GM15510 (cell line): Measurements from ENCODE around the gene ANXA1.

ENCODE experiments used
- POLR2A ChIP-seq: IDR thresholded peaks from 3 replicates; pipeline ENCODE4 v1.6.1; 2011; ENCODE audit warnings: borderline replicate concordance; ENCODE audit not compliant: insufficient read length; ENCODE audit errors: extremely low read depth

The ANXA1 gene

GRCh38 chr9:73170185-73170957 is 18.7 kb downstream of the ANXA1 start:
- no peak for TF ChIP-seq POLR2A

GRCh38 chr9:73172901-73173215 is 21.2 kb downstream of the ANXA1 start:
- TF ChIP-seq POLR2A: no peak

GRCh38 chr9:73173557-73174329 is 22.1 kb downstream of the ANXA1 start:
- TF ChIP-seq POLR2A: no peak

GRCh38 chr9:73174330-73174980 is 22.8 kb downstream of the ANXA1 start:
- TF ChIP-seq POLR2A: no peak

- no peak for TF ChIP-seq POLR2A
These were observed 24.8 kb downstream of the ANXA1 start for GRCh38 chr9:73176450-73176875.

GRCh38 chr9:73178044-73178443 is 26.4 kb downstream of the ANXA1 start:
- no peak for TF ChIP-seq POLR2A

- no peak for TF ChIP-seq POLR2A
These were observed 27.9 kb downstream of the ANXA1 start for GRCh38 chr9:73179589-73179988.

GRCh38 chr9:73180403-73180802 is 28.7 kb downstream of the ANXA1 start:
- TF ChIP-seq POLR2A: no peak

- no peak for TF ChIP-seq POLR2A
These were observed 31.3 kb downstream of the ANXA1 start for GRCh38 chr9:73182928-73183327.

GRCh38 chr9:73183428-73183827 is 31.8 kb downstream of the ANXA1 start:
- TF ChIP-seq POLR2A: no peak

- TF ChIP-seq POLR2A: no peak
These were observed 32.5 kb downstream of the ANXA1 start for GRCh38 chr9:73183917-73184861.

GRCh38 chr9:73194284-73194683 is 42.6 kb downstream of the ANXA1 start:
- no peak for TF ChIP-seq POLR2A

GRCh38 chr9:73199448-73199847 is 47.8 kb downstream of the ANXA1 start:
- TF ChIP-seq POLR2A: no peak

GRCh38 chr9:73199886-73200285 is 48.2 kb downstream of the ANXA1 start:
- no peak for TF ChIP-seq POLR2A

- no peak for TF ChIP-seq POLR2A
These were observed 49.2 kb downstream of the ANXA1 start for GRCh38 chr9:73200694-73201452.

- TF ChIP-seq POLR2A: no peak
These were observed 51.3 kb downstream of the ANXA1 start for GRCh38 chr9:73202980-73203379.
